BJ (cell line): ENCODE results near the gene KCNF1. TPM values are rescaled to one million over a fixed set of nuclear protein-coding genes. Genes with fewer than 3 reads are reported as not detected.

ENCODE experiments used
- CTCF ChIA-PET: fragments of 350-600 bp; formaldehyde crosslinking; extraction: SDS; loops from one replicate; lab custom pipeline; 2021; ENCODE audit warnings: antibody characterized with exemption, inconsistent platforms; lab: Yijun Ruan, JAX
- POLR2A ChIA-PET: fragments of 300-600 bp; sonication (Branson Sonifier 250); formaldehyde crosslinking; extraction: SDS; loops from one replicate; lab custom pipeline; 2021; ENCODE audit warnings: antibody characterized with exemption; lab: Charles Lee
- DNase-seq: peaks from one replicate; pipeline ENCODE4 v3.0.0-alpha.2; 2011; ENCODE audit warnings: low read depth
- H3K27me3 ChIP-seq: 2 replicates; pipeline ENCODE4 v1.6.0; 2011; ENCODE audit warnings: low read length; ENCODE audit not compliant: control insufficient read depth, insufficient read depth
- H3K36me3 ChIP-seq: 2 replicates; pipeline ENCODE4 v1.5.1; 2011; ENCODE audit warnings: low read length; ENCODE audit not compliant: control insufficient read depth, insufficient read depth
- H3K4me3 ChIP-seq: 2 replicates; pipeline ENCODE4 v1.5.1; 2011; ENCODE audit warnings: low read depth, mild to moderate bottlenecking, control low read depth, low read length
- CTCF ChIP-seq: IDR thresholded peaks from 2 replicates; pipeline ENCODE4 v1.5.1; 2011; ENCODE audit warnings: low read depth, mild to moderate bottlenecking, control low read depth, inconsistent platforms, low read length, moderate library complexity; ENCODE audit not compliant: insufficient read depth
- polyA plus RNA-seq: library from polyadenylated mRNA; depleted of rRNA; stranded (reverse); fragments of >200 nt; gene quantifications from 2 replicates; pipeline ENCODE4 v1.2.3, GENCODE V29; 2011

The KCNF1 gene
- polyA plus RNA-seq, 1 experiment: not detected

- Histone ChIP-seq H3K4me3 (no peak overlapping the region), H3K36me3 (no peaks in the 10 kb centered on the region), H3K27me3 (peaks cover 2% of the 10 kb centered on the region)
- DNase-seq: no peak
- no peak for TF ChIP-seq CTCF
- POLR2A ChIA-PET: no interaction called here
- CTCF ChIA-PET: interaction anchor here (0.9 kb wide), 1 partner anchor 13 kb away, joined by 3 read pairs; no protein-coding TSS in a partner anchor
These were observed 35.3 kb upstream of the KCNF1 start for GRCh38 chr2:10876394-10876793.

GRCh38 chr2:10876963-10877362, 34.8 kb upstream of the KCNF1 start:
- CTCF ChIA-PET: interaction anchor here (0.9 kb wide), 1 partner anchor 12 kb away, joined by 3 read pairs; no protein-coding TSS in a partner anchor
- no peak for TF ChIP-seq CTCF
- Histone ChIP-seq H3K27me3 (peaks cover 3% of the 10 kb centered on the region), H3K4me3 (no peak overlapping the region), H3K36me3 (no peaks in the 10 kb centered on the region)
- POLR2A ChIA-PET: no interaction called here
- DNase-seq: no peak

GRCh38 chr2:10877651-10878111, 34.1 kb upstream of the KCNF1 start:
- CTCF ChIA-PET: no interaction called here
- no peak for DNase-seq
- peaks cover 3% of the 10 kb centered on the region for H3K27me3 ChIP-seq
- no peaks in the 10 kb centered on the region for H3K36me3 ChIP-seq
- POLR2A ChIA-PET: no interaction called here
- H3K4me3 ChIP-seq: no peak overlapping the region
- no peak for TF ChIP-seq CTCF

GRCh38 chr2:10878268-10878915, 33.3 kb upstream of the KCNF1 start:
- H3K27me3 ChIP-seq: peaks cover 3% of the 10 kb centered on the region
- ChIA-PET CTCF (no interaction called here), POLR2A (no interaction called here)
- no peak overlapping the region for H3K4me3 ChIP-seq
- no peak for TF ChIP-seq CTCF
- no peak for DNase-seq
- H3K36me3 ChIP-seq: no peaks in the 10 kb centered on the region

- H3K36me3 ChIP-seq: no peaks in the 10 kb centered on the region
- ChIA-PET POLR2A (no interaction called here), CTCF (no interaction called here)
- no peak overlapping the region for H3K4me3 ChIP-seq
- TF ChIP-seq CTCF: no peak
- peaks cover 6% of the 10 kb centered on the region for H3K27me3 ChIP-seq
- no peak for DNase-seq
These were observed 32.6 kb upstream of the KCNF1 start for GRCh38 chr2:10879159-10879558.
